ENCODE measurements around the gene TMEM255A. TPM values are rescaled to one million over a fixed set of nuclear protein-coding genes. Genes with fewer than 3 reads are reported as not detected.

Gene TMEM255A
- total and polyA plus RNA-seq, 2 experiments from 2014 or later: 0.21 to 0.28 TPM

DNA sequence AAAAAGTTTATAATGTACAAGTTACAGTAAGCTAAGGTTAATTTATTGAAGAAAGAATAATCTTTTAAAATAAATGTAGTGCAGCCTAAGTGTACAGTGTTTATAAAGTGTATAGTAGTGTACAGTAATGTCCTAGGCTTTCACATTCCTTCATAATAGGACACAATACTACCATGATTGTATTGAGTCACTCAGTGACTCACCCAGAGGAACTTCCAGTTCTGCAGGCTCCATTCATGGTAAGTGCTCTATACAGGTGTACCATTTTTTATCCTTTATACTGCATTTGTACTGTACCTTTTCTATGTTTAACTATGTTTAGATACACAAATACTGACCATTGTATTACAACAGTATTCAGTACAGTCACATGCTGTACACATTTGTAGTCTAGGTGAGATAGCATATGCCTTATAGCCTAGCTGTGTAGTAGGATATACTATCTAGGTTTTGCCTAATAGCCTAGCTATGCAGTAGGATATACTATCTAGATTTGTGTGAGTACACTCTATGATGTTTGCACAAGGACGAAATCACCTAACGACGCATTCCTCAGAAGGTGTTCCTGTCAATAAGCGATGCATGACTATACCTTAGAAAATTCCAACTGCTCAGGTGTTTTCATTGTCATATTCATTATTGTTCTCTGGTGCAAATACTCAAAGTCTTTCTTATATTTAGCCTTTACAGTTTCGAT lies 5.5 kb upstream of the TMEM255A start (continued):
- TF ChIP-seq, protein P1, sequence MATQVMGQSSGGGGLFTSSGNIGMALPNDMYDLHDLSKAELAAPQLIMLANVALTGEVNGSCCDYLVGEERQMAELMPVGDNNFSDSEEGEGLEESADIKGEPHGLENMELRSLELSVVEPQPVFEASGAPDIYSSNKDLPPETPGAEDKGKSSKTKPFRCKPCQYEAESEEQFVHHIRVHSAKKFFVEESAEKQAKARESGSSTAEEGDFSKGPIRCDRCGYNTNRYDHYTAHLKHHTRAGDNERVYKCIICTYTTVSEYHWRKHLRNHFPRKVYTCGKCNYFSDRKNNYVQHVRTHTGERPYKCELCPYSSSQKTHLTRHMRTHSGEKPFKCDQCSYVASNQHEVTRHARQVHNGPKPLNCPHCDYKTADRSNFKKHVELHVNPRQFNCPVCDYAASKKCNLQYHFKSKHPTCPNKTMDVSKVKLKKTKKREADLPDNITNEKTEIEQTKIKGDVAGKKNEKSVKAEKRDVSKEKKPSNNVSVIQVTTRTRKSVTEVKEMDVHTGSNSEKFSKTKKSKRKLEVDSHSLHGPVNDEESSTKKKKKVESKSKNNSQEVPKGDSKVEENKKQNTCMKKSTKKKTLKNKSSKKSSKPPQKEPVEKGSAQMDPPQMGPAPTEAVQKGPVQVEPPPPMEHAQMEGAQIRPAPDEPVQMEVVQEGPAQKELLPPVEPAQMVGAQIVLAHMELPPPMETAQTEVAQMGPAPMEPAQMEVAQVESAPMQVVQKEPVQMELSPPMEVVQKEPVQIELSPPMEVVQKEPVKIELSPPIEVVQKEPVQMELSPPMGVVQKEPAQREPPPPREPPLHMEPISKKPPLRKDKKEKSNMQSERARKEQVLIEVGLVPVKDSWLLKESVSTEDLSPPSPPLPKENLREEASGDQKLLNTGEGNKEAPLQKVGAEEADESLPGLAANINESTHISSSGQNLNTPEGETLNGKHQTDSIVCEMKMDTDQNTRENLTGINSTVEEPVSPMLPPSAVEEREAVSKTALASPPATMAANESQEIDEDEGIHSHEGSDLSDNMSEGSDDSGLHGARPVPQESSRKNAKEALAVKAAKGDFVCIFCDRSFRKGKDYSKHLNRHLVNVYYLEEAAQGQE (IDR thresholded peaks at IDR 0.05; ENCODE audit: unreplicated experiment): no peak
- no peak for TF ChIP-seq EZH2 (IDR thresholded peaks at IDR 0.05; ENCODE audit: low read depth, unreplicated experiment)
- no peak for TF ChIP-seq JUNB (IDR thresholded peaks at IDR 0.05; ENCODE audit: unreplicated experiment)
- no peak for TF ChIP-seq EZH2phosphoT487 (IDR thresholded peaks at IDR 0.05; ENCODE audit: unreplicated experiment)
- TF ChIP-seq CREB1 (CRISPR knock-in tag; IDR thresholded peaks at IDR 0.05; ENCODE audit: low read depth): no peak
- TF ChIP-seq ZNF114 (CRISPR knock-in tag; IDR thresholded peaks at IDR 0.05): no peak
- TF ChIP-seq, protein P2, sequence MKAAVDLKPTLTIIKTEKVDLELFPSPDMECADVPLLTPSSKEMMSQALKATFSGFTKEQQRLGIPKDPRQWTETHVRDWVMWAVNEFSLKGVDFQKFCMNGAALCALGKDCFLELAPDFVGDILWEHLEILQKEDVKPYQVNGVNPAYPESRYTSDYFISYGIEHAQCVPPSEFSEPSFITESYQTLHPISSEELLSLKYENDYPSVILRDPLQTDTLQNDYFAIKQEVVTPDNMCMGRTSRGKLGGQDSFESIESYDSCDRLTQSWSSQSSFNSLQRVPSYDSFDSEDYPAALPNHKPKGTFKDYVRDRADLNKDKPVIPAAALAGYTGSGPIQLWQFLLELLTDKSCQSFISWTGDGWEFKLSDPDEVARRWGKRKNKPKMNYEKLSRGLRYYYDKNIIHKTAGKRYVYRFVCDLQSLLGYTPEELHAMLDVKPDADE (IDR thresholded peaks at IDR 0.05): no peak
- TF ChIP-seq ZNF331 (CRISPR knock-in tag; IDR thresholded peaks at IDR 0.05; ENCODE audit: low read depth): no peak
- no peak for TF ChIP-seq POLR2AphosphoS5 (IDR thresholded peaks at IDR 0.05; ENCODE audit: low read depth)
- no peak for TF ChIP-seq STAT1 (IDR thresholded peaks at IDR 0.05; ENCODE audit: unreplicated experiment)
- no peak for TF ChIP-seq NANOG (IDR thresholded peaks at IDR 0.05; ENCODE audit: borderline replicate concordance)

DNA sequence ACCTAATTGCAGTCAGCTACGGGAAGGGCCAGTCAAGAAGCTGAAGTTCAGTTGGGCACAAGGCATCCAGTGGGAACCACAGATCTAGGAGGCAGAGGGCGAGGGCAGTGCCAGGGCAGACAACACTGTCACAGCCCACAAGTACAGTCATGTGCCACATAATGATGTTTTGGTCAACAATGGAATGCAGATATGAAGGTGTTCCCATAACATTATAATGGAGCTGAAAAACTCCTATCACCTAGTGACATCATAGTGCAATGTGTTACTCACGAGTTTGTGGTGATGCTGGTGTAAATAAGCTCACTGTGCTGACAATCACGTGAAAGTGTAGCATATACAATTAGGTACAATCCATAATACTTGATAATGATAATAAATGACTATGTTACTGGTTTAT lies 4.5 kb upstream of the TMEM255A start:
- H3K4me1 Mint-ChIP-seq: no peaks in the 10 kb centered on the region
- no peak overlapping the region for H3K27ac ChIP-seq (ENCODE audit: low read depth)
- H2AFZ ChIP-seq: no peak overlapping the region
- no peak overlapping the region for H3K4me2 ChIP-seq
- H3K36me3 Mint-ChIP-seq (ENCODE audit: low read depth): no peaks in the 10 kb centered on the region
- H3K79me2 ChIP-seq (replicated peaks; ENCODE audit: insufficient read depth): no peaks in the 10 kb centered on the region
- DNase-seq (ENCODE audit: low spot score): no peak
- peaks cover 55% of the 10 kb centered on the region for H3K27me3 ChIP-seq (ENCODE audit: insufficient read depth)
- peaks cover 24% of the 10 kb centered on the region for H3K27me3 Mint-ChIP-seq (ENCODE audit: insufficient read depth, low read depth, poor library complexity)
- no peak overlapping the region for H3K27ac Mint-ChIP-seq
- no peak overlapping the region for H3K4me3 Mint-ChIP-seq
- no peaks in the 10 kb centered on the region for H3K36me3 ChIP-seq (ENCODE audit: insufficient read depth)
- no peak for TF ChIP-seq ZNF331 (CRISPR knock-in tag; IDR thresholded peaks at IDR 0.05; ENCODE audit: low read depth)
- TF ChIP-seq, protein P3, sequence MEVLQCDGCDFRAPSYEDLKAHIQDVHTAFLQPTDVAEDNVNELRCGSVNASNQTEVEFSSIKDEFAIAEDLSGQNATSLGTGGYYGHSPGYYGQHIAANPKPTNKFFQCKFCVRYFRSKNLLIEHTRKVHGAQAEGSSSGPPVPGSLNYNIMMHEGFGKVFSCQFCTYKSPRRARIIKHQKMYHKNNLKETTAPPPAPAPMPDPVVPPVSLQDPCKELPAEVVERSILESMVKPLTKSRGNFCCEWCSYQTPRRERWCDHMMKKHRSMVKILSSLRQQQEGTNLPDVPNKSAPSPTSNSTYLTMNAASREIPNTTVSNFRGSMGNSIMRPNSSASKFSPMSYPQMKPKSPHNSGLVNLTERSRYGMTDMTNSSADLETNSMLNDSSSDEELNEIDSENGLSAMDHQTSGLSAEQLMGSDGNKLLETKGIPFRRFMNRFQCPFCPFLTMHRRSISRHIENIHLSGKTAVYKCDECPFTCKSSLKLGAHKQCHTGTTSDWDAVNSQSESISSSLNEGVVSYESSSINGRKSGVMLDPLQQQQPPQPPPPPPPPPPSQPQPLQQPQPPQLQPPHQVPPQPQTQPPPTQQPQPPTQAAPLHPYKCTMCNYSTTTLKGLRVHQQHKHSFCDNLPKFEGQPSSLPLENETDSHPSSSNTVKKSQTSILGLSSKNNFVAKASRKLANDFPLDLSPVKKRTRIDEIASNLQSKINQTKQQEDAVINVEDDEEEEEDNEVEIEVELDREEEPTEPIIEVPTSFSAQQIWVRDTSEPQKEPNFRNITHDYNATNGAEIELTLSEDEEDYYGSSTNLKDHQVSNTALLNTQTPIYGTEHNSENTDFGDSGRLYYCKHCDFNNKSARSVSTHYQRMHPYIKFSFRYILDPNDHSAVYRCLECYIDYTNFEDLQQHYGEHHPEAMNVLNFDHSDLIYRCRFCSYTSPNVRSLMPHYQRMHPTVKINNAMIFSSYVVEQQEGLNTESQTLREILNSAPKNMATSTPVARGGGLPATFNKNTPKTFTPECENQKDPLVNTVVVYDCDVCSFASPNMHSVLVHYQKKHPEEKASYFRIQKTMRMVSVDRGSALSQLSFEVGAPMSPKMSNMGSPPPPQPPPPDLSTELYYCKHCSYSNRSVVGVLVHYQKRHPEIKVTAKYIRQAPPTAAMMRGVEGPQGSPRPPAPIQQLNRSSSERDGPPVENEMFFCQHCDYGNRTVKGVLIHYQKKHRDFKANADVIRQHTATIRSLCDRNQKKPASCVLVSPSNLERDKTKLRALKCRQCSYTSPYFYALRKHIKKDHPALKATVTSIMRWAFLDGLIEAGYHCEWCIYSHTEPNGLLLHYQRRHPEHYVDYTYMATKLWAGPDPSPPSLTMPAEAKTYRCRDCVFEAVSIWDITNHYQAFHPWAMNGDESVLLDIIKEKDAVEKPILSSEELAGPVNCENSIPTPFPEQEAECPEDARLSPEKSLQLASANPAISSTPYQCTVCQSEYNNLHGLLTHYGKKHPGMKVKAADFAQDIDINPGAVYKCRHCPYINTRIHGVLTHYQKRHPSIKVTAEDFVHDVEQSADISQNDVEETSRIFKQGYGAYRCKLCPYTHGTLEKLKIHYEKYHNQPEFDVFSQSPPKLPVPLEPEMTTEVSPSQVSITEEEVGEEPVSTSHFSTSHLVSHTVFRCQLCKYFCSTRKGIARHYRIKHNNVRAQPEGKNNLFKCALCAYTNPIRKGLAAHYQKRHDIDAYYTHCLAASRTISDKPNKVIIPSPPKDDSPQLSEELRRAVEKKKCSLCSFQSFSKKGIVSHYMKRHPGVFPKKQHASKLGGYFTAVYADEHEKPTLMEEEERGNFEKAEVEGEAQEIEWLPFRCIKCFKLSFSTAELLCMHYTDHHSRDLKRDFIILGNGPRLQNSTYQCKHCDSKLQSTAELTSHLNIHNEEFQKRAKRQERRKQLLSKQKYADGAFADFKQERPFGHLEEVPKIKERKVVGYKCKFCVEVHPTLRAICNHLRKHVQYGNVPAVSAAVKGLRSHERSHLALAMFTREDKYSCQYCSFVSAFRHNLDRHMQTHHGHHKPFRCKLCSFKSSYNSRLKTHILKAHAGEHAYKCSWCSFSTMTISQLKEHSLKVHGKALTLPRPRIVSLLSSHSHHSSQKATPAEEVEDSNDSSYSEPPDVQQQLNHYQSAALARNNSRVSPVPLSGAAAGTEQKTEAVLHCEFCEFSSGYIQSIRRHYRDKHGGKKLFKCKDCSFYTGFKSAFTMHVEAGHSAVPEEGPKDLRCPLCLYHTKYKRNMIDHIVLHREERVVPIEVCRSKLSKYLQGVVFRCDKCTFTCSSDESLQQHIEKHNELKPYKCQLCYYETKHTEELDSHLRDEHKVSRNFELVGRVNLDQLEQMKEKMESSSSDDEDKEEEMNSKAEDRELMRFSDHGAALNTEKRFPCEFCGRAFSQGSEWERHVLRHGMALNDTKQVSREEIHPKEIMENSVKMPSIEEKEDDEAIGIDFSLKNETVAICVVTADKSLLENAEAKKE (CRISPR knock-in tag; IDR thresholded peaks at IDR 0.05): no peak
- no peak overlapping the region for H3K4me3 ChIP-seq
- H3K4me1 ChIP-seq (ENCODE audit: insufficient read depth): no peaks in the 10 kb centered on the region
- ATAC-seq: no peak
- H3K9me3 Mint-ChIP-seq: no peaks in the 10 kb centered on the region
- no peaks in the 10 kb centered on the region for H4K20me1 ChIP-seq (replicated peaks; ENCODE audit: insufficient read depth)
- H3F3A ChIP-seq (replicated peaks; ENCODE audit: low read depth): no peaks in the 10 kb centered on the region
- no peaks in the 10 kb centered on the region for H3K9me2 ChIP-seq (ENCODE audit: insufficient read depth)
